T-helper 22 cell (primary cell): Measurements from ENCODE around the gene TMPRSS6.

Experiments used
- DNase-seq: peaks from one replicate; pipeline ENCODE4 v3.0.0-alpha.2; 2020; ENCODE audit warnings: low read depth

Gene TMPRSS6

GRCh38 chr22:37140686-37141323, 31.3 kb upstream of the TMPRSS6 start:
- no peak for DNase-seq

DNA sequence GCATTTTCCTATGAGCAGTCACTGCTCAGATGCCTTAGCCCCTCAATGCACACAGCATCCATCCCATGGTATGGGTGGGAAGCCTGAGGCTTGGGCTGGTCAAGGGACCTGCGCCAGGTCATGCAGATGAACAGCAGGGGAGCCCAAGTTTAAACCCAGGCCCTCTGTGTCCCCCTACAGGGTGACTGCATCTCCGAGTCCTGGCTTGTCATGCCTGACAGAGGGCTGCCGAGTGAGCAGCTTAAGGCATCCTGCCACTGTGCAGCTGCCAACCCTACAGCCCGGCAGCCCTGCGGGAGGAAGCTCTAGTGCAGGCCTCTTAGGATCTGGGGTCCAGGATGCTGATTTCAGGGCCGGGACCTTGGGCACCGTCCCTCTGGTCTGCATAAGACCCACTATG, 30.2 kb upstream of the TMPRSS6 start:
- no peak for DNase-seq

DNA sequence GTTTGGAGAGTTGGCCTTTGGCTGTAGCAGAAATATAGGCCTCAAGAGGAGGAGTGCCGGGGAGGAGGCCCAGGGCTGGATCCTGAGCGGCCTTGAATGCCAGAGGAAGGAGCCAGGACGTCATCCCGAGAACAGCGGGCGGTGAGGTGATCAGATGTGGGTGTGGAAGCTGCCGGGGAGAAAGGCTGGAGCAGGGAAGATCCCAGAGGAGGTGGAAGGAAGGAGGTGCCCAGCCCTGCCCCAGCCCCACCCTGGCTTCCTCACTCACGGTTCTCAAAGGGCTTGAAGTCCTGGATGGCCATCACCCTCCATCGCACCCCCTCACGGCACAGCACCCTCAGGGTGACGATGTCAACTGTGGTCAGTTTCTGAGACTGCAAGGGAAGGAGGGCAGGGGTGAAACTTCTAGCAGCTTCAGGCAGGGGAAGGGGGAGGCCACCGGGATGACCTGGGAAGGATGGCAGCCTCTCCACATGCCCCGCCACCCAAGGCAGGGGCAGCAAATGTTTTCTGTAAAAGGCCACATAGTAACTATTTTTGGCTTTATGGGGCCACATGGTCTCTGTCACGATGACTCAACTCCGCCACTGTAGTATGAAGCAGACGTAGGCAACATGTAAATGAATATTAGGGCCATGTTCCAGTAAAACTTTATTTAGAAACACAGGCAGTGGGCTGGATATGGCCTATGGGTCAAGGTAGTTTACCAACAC, 29.5 kb upstream of the TMPRSS6 start:
- DNase-seq = no peak

GRCh38 chr22:37137903-37138665, 28.6 kb upstream of the TMPRSS6 start:
- no peak for DNase-seq

GRCh38 chr22:37137131-37137530, 27.6 kb upstream of the TMPRSS6 start:
- no peak for DNase-seq

DNA sequence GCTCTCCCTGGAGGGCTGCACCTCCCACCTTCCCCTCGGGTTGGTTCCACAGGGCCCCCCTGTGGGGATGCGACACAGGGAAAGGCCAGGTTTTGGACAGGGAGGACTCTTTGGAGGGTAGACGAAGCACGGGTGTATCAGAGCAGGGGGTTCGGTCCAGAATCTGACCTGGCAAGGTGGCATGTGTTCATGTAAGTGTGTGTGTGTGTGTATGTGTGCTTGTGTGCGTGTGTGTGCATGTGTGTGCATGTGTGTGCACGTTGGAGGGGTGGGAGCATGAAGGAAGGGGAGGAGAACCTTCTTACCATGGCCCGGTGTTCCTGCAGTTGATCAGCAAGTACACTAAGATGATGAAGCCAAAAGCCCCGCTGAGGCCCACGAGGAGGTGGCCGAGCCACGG, 25.5 kb upstream of the TMPRSS6 start:
- no peak for DNase-seq

DNA sequence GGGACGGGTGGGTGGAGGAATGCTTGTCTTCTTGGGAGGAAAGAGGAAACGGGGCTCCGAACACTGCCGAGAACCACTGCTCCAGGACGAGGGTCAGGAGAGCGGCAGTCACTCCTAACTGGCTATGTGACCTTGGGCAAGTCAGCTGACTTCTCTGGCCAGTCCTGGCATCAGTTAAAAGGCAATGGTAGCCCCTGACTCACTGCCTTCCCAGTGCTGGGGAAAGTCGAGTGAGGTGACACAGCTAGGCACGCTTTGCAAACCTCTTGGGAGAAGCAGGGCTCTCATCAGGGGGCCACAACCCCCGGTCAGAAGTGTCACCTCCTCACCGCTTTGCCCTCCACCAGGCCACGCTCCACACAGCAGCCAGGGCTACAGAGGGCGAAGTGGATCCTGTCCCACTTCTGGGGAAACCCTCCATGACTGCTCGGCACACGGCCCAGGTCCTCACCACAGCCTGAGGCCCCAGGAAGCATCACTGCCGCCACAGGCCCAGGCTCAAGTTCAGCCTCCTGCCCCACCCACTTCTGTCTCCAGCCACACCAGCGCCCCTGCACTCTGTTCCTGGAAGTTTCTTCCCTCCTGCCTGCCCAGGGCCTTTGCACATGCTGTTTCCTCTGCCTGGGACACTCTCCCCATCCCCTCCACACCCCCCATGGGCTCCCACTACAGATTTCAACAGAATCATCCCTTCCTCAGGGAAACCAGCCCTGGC, 23.9 kb upstream of the TMPRSS6 start:
- DNase-seq = no peak

- no peak for DNase-seq
These were observed 23.3 kb upstream of the TMPRSS6 start for GRCh38 chr22:37132773-37133172.

DNA sequence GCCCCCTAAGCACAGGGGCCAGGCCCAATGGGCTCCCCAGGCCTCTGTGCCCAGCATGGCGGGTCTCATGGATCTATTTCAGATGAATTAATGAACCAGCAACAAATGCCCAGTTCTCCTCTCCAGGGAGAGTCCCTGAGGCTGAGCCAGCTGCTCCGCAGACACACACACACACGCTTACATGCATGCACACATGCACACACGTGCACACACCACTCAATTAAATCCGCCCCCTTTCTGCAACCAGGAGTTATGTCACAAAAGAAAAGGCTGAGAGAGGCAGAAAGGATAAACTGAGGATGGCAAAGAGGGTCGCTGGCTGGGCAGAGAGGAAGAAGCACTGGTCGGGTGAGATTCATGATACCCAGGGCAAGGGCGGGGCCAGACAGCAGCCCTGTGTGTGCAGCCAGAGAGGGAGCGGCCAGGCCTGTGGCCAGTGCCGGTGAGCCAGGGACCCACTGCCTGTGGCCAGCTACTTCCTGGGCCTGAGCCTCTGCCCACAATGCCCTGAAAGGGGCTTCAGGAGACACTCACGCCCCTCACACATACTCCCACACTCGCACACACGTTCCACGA, 20.4 kb upstream of the TMPRSS6 start:
- DNase-seq = no peak

DNA sequence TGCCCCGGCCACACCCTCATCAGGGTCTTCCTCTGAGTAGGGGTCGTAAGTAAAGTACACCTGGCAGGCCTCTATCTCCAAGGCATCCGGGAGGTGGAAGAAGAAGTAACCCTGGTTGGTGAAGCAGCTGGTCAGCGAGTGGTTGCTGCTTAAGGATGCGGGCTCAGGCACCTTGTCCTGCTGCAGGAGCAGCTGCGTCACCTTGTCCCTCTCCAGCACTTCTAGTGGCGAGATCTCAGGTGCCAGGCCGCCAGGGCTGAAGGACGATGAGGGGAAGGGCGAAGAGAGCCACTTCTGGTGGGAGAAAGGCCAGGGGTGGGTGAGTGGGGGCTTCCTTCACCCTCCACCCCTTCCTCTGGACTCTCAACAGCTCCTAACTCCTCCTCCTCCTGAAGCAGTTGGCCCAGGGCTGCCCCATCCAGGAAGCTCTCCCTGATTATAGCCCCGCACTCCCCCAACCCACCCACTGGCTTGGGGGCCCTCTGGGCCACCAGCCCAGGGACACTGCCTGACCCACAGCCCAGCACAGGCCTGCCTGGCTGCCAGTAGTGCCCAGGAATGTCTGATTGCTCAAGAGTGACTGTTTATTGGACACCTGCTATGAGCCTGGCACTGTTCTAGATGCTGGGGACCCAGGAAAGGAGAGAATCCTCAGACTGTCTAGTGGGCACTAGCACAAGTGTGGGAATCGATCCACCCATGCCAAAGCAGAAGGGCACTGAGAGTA, 19.2 kb upstream of the TMPRSS6 start:
- no peak for DNase-seq

DNA sequence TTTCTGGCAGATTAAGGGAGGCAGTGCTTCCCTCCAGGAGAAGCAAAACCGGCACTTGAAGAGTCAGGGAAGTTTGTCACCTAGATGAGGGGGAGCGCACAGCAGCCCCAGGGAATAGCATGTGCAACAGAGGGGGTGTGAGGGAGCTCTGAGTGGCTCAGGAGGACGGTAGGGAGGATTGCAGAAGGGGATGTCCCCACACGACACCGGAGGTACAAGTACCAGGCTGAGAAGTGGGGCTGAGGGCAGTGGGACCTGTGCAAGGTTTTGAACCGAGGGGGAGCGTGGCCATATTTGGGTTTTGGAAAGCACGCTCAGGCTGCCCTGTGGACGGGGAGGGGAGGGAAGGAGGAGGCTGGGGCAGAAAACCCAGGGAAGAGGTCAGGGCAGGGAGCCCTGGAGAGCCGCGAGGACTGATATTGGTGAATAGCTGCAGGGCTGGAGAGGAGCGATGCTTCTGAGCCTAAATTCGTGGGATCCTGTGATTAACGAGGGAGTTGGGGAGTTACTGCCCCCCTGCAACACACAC, 17.9 kb upstream of the TMPRSS6 start:
- DNase-seq = no peak

DNA sequence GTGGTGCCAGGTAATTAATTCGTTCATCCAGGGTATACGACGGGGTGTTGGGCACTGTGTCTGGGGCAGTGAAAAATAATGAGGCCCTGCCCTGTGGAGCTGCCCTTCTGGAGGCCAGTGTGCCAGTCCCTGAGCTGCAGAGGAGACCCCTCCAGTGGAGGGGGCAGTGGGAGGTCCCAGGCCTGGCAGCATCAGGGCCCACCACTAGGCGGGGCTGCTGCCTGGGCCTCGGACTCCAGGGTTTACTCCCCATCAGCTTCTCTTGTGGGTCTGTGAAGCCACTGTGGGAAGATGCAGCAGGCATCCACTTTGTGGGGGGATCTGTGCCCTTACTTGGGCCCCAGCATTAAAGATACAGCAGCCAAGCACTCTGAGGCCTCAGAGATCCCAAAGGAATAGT, 17.4 kb upstream of the TMPRSS6 start:
- no peak for DNase-seq

- DNase-seq = no peak
These were observed 16.9 kb upstream of the TMPRSS6 start for GRCh38 chr22:37126383-37126782.

DNA sequence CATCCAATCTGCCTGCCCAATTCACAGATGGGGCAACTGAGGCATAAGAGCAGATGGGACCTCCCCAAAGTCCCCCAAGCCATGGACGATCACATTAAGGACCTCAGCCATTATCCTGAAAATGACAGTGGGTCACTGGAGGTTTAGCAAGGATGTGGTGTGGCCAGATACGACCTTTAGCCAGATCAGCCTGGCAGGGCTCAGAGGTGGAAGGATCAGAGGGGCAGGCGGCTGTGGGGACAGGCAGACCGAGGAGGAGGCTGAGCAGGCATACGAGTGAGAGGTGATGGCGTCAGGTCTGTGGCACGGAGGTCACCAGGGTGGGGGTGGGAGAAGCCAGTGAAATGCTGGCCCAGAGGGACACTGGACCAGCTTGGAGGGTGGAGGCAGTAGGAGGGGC, 14.1 kb upstream of the TMPRSS6 start:
- no peak for DNase-seq

- no peak for DNase-seq
These were observed 13.2 kb upstream of the TMPRSS6 start for GRCh38 chr22:37122598-37123180.

GRCh38 chr22:37121887-37122591, 12.5 kb upstream of the TMPRSS6 start:
- peak; percentile 95 for DNase-seq

GRCh38 chr22:37120569-37121340, 11.2 kb upstream of the TMPRSS6 start:
- no peak for DNase-seq

DNA sequence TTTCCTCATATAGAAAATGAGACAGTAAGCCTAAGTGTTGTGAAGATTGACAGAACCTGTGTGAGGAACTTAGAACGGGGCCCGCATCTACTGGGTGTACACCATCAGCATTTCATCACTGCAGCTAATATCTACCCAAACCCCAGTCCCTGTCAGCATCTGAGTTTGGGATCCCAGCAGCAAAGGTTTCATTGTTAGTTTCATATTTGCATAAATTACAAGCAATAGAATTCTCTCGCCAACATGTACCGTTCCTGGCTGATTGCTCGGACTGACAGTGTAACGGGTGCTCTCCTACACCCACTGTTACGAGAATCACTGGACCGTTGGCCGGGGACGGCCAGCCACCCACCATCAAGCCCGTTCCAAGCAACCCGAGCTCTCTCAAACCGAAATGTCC, 10.4 kb upstream of the TMPRSS6 start:
- no peak for DNase-seq

GRCh38 chr22:37118083-37118482, 8.6 kb upstream of the TMPRSS6 start:
- DNase-seq = no peak
